Measurements from ENCODE around the gene PKP3. TPM values are rescaled to one million over a fixed set of nuclear protein-coding genes. Genes with fewer than 3 reads are reported as not detected.

The PKP3 gene
- total RNA-seq, 1 donor from 2014 or later: not detected

DNA sequence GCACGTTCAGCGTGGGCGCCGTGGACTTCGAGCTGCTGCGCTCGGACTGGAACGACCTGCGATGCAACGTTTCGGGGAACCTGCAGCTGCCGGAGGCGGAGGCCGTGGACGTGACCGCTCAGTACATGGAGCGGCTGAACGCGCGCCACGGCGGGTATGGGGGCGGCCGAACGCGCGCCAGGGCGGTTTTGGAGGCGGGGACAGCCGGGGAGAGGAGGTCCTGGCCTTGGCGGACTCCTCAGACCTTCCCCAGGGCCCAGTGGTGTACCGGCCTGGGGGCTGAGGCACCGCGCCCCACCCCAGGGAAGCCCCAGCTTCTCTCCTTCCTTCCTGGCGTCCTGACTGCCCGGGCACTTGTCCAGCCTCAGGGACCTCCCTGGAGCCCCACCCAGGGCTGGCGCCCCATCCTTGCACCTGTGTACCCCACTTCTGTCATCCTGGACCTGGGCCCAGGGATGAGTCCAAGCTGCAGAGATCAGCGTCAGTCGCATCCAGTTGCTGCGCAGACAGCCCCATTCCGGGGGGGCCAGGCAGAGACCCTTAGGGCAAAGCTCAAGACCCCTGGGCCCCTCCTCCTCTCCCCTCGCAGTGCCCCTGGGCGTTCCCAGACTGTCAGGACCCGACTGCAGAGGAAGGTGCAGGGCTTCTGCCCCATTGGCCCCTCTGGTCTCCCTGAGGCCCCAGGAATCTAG lies 16.7 kb upstream of the PKP3 start:
- Histone ChIP-seq H3K27ac (no peak overlapping the region), H3K4me1 (no peaks in the 10 kb centered on the region), H3K4me3 (no peak overlapping the region), H3K36me3 (no peaks in the 10 kb centered on the region), H3K27me3 (no peaks in the 10 kb centered on the region), H3K9me3 (no peaks in the 10 kb centered on the region)
- intact Hi-C loops (cut with DNase I): no loop called here
- TF ChIP-seq, protein P1, sequence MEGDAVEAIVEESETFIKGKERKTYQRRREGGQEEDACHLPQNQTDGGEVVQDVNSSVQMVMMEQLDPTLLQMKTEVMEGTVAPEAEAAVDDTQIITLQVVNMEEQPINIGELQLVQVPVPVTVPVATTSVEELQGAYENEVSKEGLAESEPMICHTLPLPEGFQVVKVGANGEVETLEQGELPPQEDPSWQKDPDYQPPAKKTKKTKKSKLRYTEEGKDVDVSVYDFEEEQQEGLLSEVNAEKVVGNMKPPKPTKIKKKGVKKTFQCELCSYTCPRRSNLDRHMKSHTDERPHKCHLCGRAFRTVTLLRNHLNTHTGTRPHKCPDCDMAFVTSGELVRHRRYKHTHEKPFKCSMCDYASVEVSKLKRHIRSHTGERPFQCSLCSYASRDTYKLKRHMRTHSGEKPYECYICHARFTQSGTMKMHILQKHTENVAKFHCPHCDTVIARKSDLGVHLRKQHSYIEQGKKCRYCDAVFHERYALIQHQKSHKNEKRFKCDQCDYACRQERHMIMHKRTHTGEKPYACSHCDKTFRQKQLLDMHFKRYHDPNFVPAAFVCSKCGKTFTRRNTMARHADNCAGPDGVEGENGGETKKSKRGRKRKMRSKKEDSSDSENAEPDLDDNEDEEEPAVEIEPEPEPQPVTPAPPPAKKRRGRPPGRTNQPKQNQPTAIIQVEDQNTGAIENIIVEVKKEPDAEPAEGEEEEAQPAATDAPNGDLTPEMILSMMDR (IDR thresholded peaks at IDR 0.05): no peak
- no peak for DNase-seq (ENCODE audit: low spot score in 2 of 2)

DNA sequence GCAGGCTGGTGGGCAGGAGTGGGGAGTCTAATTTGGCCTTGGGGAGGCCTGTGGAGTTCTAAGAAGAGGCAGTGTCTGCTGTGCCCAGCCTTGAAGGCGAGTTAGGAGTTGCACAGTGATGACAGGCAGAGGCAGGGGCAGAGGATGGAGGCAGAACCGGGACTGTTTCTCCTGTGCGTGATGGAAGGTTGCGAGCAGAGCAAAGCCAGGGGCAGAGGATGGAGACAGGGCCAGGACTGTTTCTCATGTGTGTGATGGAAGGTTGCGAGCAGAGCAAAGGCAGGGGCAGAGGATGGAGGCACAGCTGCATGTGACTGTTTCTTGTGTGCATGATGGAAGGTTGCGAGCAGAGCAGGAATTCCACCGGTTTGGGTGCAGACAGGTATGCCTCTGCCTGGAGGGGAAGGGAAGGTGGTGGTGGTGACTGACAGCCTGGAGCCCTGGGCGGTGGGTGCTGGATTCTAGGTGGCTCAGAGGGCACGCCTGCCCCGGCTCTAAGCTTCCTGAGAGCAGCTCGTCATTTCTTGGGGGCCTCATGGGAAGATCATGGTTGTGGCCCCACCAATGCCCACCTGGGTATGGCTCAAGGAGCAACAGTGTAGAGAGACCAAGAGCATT lies 16.0 kb upstream of the PKP3 start:
- intact Hi-C loops (cut with DNase I): no loop called here

DNA sequence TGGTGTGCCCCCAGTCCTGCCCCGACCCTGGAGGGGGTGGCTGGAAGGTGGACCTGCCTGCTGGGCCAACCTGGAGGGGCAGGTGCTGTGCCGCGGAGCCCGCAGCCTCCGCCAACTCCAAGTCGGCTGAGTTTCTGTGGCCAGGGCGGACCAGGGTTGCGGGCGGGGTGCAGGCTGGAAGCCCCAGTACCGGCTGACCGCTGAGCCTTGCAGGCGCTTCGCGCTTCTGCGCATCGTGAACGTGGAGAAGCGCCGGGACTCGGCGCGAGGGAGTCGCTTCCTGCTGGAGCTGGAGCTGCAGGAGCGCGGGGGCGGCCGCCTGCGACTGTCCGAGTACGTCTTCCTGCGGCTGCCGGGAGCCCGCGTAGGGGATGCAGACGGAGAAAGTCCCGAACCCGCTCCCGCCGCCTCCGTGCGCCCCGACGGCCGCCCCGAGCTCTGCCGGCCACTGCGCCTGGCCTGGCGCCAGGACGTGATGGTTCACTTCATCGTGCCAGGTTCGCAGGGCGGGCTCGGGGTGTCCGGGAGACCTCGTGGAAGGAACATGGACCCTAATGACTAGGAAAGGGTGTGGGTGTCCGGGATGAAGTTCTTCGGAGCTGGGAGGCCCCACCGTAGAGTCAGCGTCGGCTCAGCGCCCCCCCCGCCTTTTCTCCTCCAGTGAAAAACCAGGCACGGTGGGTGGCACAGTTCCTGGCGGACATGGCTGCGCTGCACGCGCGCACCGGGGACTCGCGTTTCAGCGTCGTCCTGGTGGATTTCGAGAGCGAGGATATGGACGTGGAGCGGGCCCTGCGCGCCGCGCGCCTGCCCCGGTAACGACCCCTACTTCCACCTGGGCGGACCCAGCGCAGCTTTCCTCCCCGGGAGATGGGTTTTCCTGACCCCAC lies 14.6 kb upstream of the PKP3 start:
- TF ChIP-seq, protein P1 (IDR thresholded peaks at IDR 0.05): no peak
- no peaks in the 10 kb centered on the region for H3K36me3 ChIP-seq
- intact Hi-C loops (cut with DNase I): no loop called here
- DNase-seq (ENCODE audit: low spot score in 2 of 2): no peak
- H3K4me1 ChIP-seq: no peaks in the 10 kb centered on the region
- no peak overlapping the region for H3K4me3 ChIP-seq
- H3K9me3 ChIP-seq: no peaks in the 10 kb centered on the region
- H3K27ac ChIP-seq: no peak overlapping the region
- H3K27me3 ChIP-seq: no peaks in the 10 kb centered on the region

More for the DNA sequence above, 16.0 kb upstream of the PKP3 start:
- Histone ChIP-seq H3K27me3 (no peaks in the 10 kb centered on the region), H3K36me3 (no peaks in the 10 kb centered on the region), H3K9me3 (no peaks in the 10 kb centered on the region), H3K27ac (no peak overlapping the region), H3K4me1 (no peaks in the 10 kb centered on the region), H3K4me3 (no peak overlapping the region)
- TF ChIP-seq, protein P1 (IDR thresholded peaks at IDR 0.05): no peak
- DNase-seq (ENCODE audit: low spot score in 2 of 2): no peak

GRCh38 chr11:380095-380480 lies 13.9 kb upstream of the PKP3 start:
- intact Hi-C loops (cut with DNase I): no loop called here
- TF ChIP-seq, protein P1 (IDR thresholded peaks at IDR 0.05): no peak
- H3K9me3 ChIP-seq: no peaks in the 10 kb centered on the region
- DNase-seq (ENCODE audit: low spot score in 2 of 2): no peak
- H3K4me3 ChIP-seq: no peak overlapping the region
- H3K27ac ChIP-seq: no peak overlapping the region
- H3K4me1 ChIP-seq: no peaks in the 10 kb centered on the region
- no peaks in the 10 kb centered on the region for H3K27me3 ChIP-seq
- no peaks in the 10 kb centered on the region for H3K36me3 ChIP-seq

DNA sequence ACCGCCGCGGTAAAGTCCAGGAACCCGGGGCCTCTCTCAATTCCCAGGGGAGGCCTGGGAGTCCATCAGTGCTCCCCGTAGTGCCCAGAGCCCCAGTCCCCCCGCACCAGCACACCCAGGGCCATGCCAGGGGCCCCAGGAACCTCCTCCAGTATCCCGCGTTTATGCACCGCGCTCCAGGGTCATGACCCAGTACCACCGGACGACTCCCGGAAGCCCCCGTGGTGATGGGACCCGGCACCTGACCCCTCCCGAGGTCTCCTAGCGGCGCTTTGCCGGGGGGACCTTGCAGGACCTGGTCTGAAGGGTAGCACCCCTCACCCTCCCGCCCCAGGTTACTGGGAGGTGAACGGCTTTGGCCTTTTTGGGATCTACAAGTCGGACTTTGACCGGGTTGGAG lies 13.5 kb upstream of the PKP3 start:
- no peaks in the 10 kb centered on the region for H3K36me3 ChIP-seq
- intact Hi-C loops (cut with DNase I): no loop called here
- DNase-seq (ENCODE audit: low spot score in 2 of 2): no peak
- no peak overlapping the region for H3K4me3 ChIP-seq
- H3K27me3 ChIP-seq: no peaks in the 10 kb centered on the region
- no peaks in the 10 kb centered on the region for H3K4me1 ChIP-seq
- TF ChIP-seq, protein P1 (IDR thresholded peaks at IDR 0.05): no peak
- H3K9me3 ChIP-seq: no peaks in the 10 kb centered on the region
- H3K27ac ChIP-seq: no peak overlapping the region
